HuH-7.5 (cell line): ENCODE data around the gene CEP112.

Source experiments
- DNase-seq: peaks from one replicate; pipeline ENCODE4 v3.0.0; 2011; ENCODE audit warnings: low spot score

Gene CEP112

GRCh38 chr17:65730711-65731169 is 461.2 kb downstream of the CEP112 start:
- no peak for DNase-seq

- no peak for DNase-seq
These were observed 462.7 kb downstream of the CEP112 start for GRCh38 chr17:65729207-65729606.

- DNase-seq, result no peak
These were observed 464.1 kb downstream of the CEP112 start for GRCh38 chr17:65727832-65728231.

- DNase-seq, result no peak
These were observed 464.7 kb downstream of the CEP112 start for GRCh38 chr17:65727246-65727645.

- no peak for DNase-seq
These were observed 468.3 kb downstream of the CEP112 start for GRCh38 chr17:65723431-65724151.

GRCh38 chr17:65718601-65719000 is 473.3 kb downstream of the CEP112 start:
- DNase-seq, result no peak

GRCh38 chr17:65712383-65713267 is 479.3 kb downstream of the CEP112 start:
- no peak for DNase-seq

- no peak for DNase-seq
These were observed 480.2 kb downstream of the CEP112 start for GRCh38 chr17:65711671-65712276.

- no peak for DNase-seq
These were observed 484.2 kb downstream of the CEP112 start for GRCh38 chr17:65707780-65708179.

- DNase-seq, result no peak
These were observed 487.2 kb downstream of the CEP112 start for GRCh38 chr17:65704731-65705130.

- DNase-seq, result no peak
These were observed 488.0 kb downstream of the CEP112 start for GRCh38 chr17:65703891-65704290.

GRCh38 chr17:65699459-65699858 is 492.5 kb downstream of the CEP112 start:
- DNase-seq, result no peak

- DNase-seq, result no peak
These were observed 493.4 kb downstream of the CEP112 start for GRCh38 chr17:65698381-65699061.

- no peak for DNase-seq
These were observed 494.3 kb downstream of the CEP112 start for GRCh38 chr17:65697661-65698060.

GRCh38 chr17:65696739-65697394 is 495.1 kb downstream of the CEP112 start:
- DNase-seq, result no peak

GRCh38 chr17:65694601-65695000 is 497.3 kb downstream of the CEP112 start:
- DNase-seq, result no peak

- no peak for DNase-seq
These were observed 501.2 kb downstream of the CEP112 start for GRCh38 chr17:65690626-65691310.

- no peak for DNase-seq
These were observed 503.6 kb downstream of the CEP112 start for GRCh38 chr17:65688307-65688706.

- DNase-seq, result no peak
These were observed 506.8 kb downstream of the CEP112 start for GRCh38 chr17:65685110-65685509.

- no peak for DNase-seq
These were observed 507.3 kb downstream of the CEP112 start for GRCh38 chr17:65684631-65685030.

- no peak for DNase-seq
These were observed 508.5 kb downstream of the CEP112 start for GRCh38 chr17:65683428-65683827.
